HG03108 (cell line): ENCODE results near the gene SLC38A10.

Source experiments
- ATAC-seq: cut with Tn5 transposase; IDR thresholded peaks from one replicate; pipeline ENCODE4 v1.9.1; 2021; ENCODE audit warnings: moderate library complexity; ENCODE audit not compliant: unreplicated experiment

The SLC38A10 gene

GRCh38 chr17:81279278-81280275 lies 15.5 kb downstream of the SLC38A10 start:
- no peak for ATAC-seq

- no peak for ATAC-seq
These were observed 16.3 kb downstream of the SLC38A10 start for GRCh38 chr17:81278831-81279230.

GRCh38 chr17:81277946-81278693 lies 17.0 kb downstream of the SLC38A10 start:
- no peak for ATAC-seq

- no peak for ATAC-seq
These were observed 17.7 kb downstream of the SLC38A10 start for GRCh38 chr17:81277421-81277820.

GRCh38 chr17:81276781-81277180 lies 18.3 kb downstream of the SLC38A10 start:
- no peak for ATAC-seq

- ATAC-seq = no peak
These were observed 20.6 kb downstream of the SLC38A10 start for GRCh38 chr17:81274471-81274855.

GRCh38 chr17:81273698-81274470 lies 21.2 kb downstream of the SLC38A10 start:
- ATAC-seq = no peak

GRCh38 chr17:81272616-81273015 lies 22.5 kb downstream of the SLC38A10 start:
- ATAC-seq = no peak

- ATAC-seq = no peak
These were observed 23.9 kb downstream of the SLC38A10 start for GRCh38 chr17:81271226-81271625.

- ATAC-seq = no peak
These were observed 24.8 kb downstream of the SLC38A10 start for GRCh38 chr17:81270279-81270678.

- no peak for ATAC-seq
These were observed 27.6 kb downstream of the SLC38A10 start for GRCh38 chr17:81267390-81268067.

GRCh38 chr17:81265576-81265975 lies 29.5 kb downstream of the SLC38A10 start:
- ATAC-seq = no peak

- ATAC-seq = no peak
These were observed 30.5 kb downstream of the SLC38A10 start for GRCh38 chr17:81264640-81265039.

GRCh38 chr17:81263371-81264181 lies 31.5 kb downstream of the SLC38A10 start:
- no peak for ATAC-seq

GRCh38 chr17:81261582-81262336 lies 33.3 kb downstream of the SLC38A10 start:
- no peak for ATAC-seq

- ATAC-seq = no peak
These were observed 34.0 kb downstream of the SLC38A10 start for GRCh38 chr17:81261096-81261495.

GRCh38 chr17:81260641-81261040 lies 34.5 kb downstream of the SLC38A10 start:
- ATAC-seq = no peak

- no peak for ATAC-seq
These were observed 34.9 kb downstream of the SLC38A10 start for GRCh38 chr17:81260171-81260570.

GRCh38 chr17:81259058-81259605 lies 36.0 kb downstream of the SLC38A10 start:
- no peak for ATAC-seq
